SH-SY5Y (cell line): ENCODE results near the gene LAMP5.

Experiments used
- GATA2 ChIP-seq: IDR thresholded peaks from 2 replicates; pipeline ENCODE4 v1.6.1; 2011; ENCODE audit warnings: mild to moderate bottlenecking, low read depth, low read length
- GATA3 ChIP-seq: IDR thresholded peaks from 2 replicates; pipeline ENCODE4 v1.6.1; 2011; ENCODE audit warnings: low read depth, mild to moderate bottlenecking, low read length, moderate library complexity

DNA sequence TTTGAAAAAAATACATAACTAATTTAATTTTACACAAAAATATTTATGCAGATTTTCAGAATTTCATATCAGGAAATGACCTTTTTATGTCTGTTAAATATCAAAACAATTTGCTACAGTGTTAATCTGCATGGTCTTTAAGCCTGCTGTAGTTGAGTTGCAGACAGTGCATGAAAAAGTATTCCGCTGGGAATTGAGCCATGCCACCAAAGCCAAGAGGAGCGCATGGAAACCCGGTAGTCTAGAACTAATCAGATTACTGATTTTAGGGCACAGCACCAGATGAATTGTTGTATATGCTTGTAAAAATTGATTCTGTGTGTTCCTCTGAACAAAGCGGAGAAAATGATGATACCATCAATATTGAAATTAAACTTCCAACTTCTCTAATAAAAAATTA, 34.3 kb upstream of the LAMP5 start:
- no peak for TF ChIP-seq GATA2
- TF ChIP-seq GATA3: no peak
